HepG2 (cell line): ENCODE results near the gene ACACB. TPM values are rescaled to one million over a fixed set of nuclear protein-coding genes. Genes with fewer than 3 reads are reported as not detected.

Experiments
- BCL3 ChIP-seq: sonication (generic); formaldehyde crosslinking; IDR thresholded peaks from 2 replicates; pipeline ENCODE4 v1.5.1; 2020; ENCODE audit warnings: mild to moderate bottlenecking, missing genetic modification reagents, moderate library complexity
- BORCS8-MEF2B ChIP-seq: sonication (generic); formaldehyde crosslinking; IDR thresholded peaks from 2 replicates; pipeline ENCODE4 v1.8.0; 2022; ENCODE audit warnings: mild to moderate bottlenecking, missing genetic modification reagents
- CBX5 ChIP-seq: sonication (generic); formaldehyde crosslinking; IDR thresholded peaks from 2 replicates; pipeline ENCODE4 v1.4.0; 2020; ENCODE audit warnings: missing genetic modification reagents, borderline replicate concordance
- DR1 ChIP-seq: sonication (generic); formaldehyde crosslinking; IDR thresholded peaks from 2 replicates; pipeline ENCODE4 v1.8.0; 2021; ENCODE audit warnings: mild to moderate bottlenecking, missing genetic modification reagents, inconsistent platforms
- ETV6 ChIP-seq: sonication (generic); formaldehyde crosslinking; conservative IDR thresholded peaks from 2 replicates; pipeline ENCODE4 v1.4.0; 2020; ENCODE audit warnings: missing genetic modification reagents
- HDAC1 ChIP-seq: sonication (generic); formaldehyde crosslinking; IDR thresholded peaks from 2 replicates; pipeline ENCODE4 v1.5.1; 2020; ENCODE audit warnings: mild to moderate bottlenecking, missing genetic modification reagents
- MXI1 ChIP-seq: IDR thresholded peaks from 3 replicates; pipeline ENCODE4 v1.6.1; 2012; ENCODE audit warnings: low read depth, low read length, inconsistent platforms, borderline replicate concordance
- PHB2 ChIP-seq: fragments of 450-650 bp; IDR thresholded peaks from 2 replicates; pipeline ENCODE4 v1.6.1; 2018; ENCODE audit not compliant: partially characterized antibody
- RAD21 ChIP-seq: fragments of 450-650 bp; formaldehyde crosslinking; IDR thresholded peaks from 2 replicates; pipeline ENCODE4 v1.5.0; 2020; ENCODE audit warnings: mild to moderate bottlenecking
- SALL1 ChIP-seq: sonication (generic); formaldehyde crosslinking; IDR thresholded peaks from 2 replicates; pipeline ENCODE4 v1.8.0; 2022; ENCODE audit warnings: mild to moderate bottlenecking, missing genetic modification reagents
- SKI ChIP-seq: fragments of 450-650 bp; IDR thresholded peaks from one replicate; pipeline ENCODE4 v1.6.1; 2018; ENCODE audit warnings: mild to moderate bottlenecking; ENCODE audit not compliant: partially characterized antibody
- SP4 ChIP-seq: sonication (generic); formaldehyde crosslinking; IDR thresholded peaks from 2 replicates; pipeline ENCODE4 v1.8.1; 2023; ENCODE audit warnings: mild to moderate bottlenecking, missing genetic modification reagents
- ZBTB21 ChIP-seq: sonication (generic); formaldehyde crosslinking; IDR thresholded peaks from 2 replicates; pipeline ENCODE4 v1.4.0; 2020; ENCODE audit warnings: missing genetic modification reagents
- ZMYM4 ChIP-seq: sonication (generic); formaldehyde crosslinking; IDR thresholded peaks from 2 replicates; pipeline ENCODE4 v1.8.1; 2023; ENCODE audit warnings: mild to moderate bottlenecking, missing genetic modification reagents
- ZNF160 ChIP-seq: sonication (generic); formaldehyde crosslinking; IDR thresholded peaks from 2 replicates; pipeline ENCODE4 v1.8.0; 2022; ENCODE audit warnings: mild to moderate bottlenecking, inconsistent platforms, missing genetic modification reagents
- ZNF546 ChIP-seq: sonication (generic); formaldehyde crosslinking; conservative IDR thresholded peaks from 2 replicates; pipeline ENCODE4 v1.8.1; 2023; ENCODE audit warnings: mild to moderate bottlenecking, missing genetic modification reagents
- ZNF547 ChIP-seq: sonication (generic); formaldehyde crosslinking; IDR thresholded peaks from 2 replicates; pipeline ENCODE4 v1.5.1; 2020; ENCODE audit warnings: mild to moderate bottlenecking, missing genetic modification reagents
- ZNF564 ChIP-seq: sonication (generic); formaldehyde crosslinking; IDR thresholded peaks from 2 replicates; pipeline ENCODE4 v1.8.1; 2023; ENCODE audit warnings: mild to moderate bottlenecking, missing genetic modification reagents
- polyA plus RNA-seq, 8 experiments: library from polyadenylated mRNA; depleted of rRNA in 3 of 8; stranded (reverse) in 7 of 8; unstranded in 1 of 8; fragments of >200 nt; fragmentation: Illumina TruSeq in 4 of 8; extraction: Trizol in 4 of 8; gene quantifications; 2 replicates each; pipeline versions ENCODE4 v1.2.1 to v1.2.3, GENCODE V29; 2011 to 2016; ENCODE audit warnings: low read depth in 4 of 8, missing spikeins in 1 of 8, mixed read lengths in 1 of 8; ENCODE audit not compliant: insufficient read depth in 1 of 8
- total RNA-seq, 5 experiments: library from RNA; depleted of rRNA; stranded (reverse); fragments of >200 nt; fragmentation: Illumina TruSeq; extraction: Trizol; gene quantifications; 2 replicates each; pipeline ENCODE4 v1.2.3, GENCODE V29; 2016; ENCODE audit warnings: low read depth in 1 of 5
- TF ChIP-seq, protein P1 (sequence below): sonication (generic); formaldehyde crosslinking; IDR thresholded peaks from 2 replicates; pipeline ENCODE4 v1.9.0; 2022; ENCODE audit warnings: missing genetic modification reagents, mild to moderate bottlenecking, borderline replicate concordance
- TF ChIP-seq, protein P2 (sequence below): IDR thresholded peaks from 2 replicates; pipeline ENCODE4 v1.6.1; 2016; ENCODE audit warnings: mild to moderate bottlenecking
- TF ChIP-seq, protein P3 (sequence below): sonication (generic); formaldehyde crosslinking; conservative IDR thresholded peaks from 2 replicates; pipeline ENCODE4 v1.8.0; 2022; ENCODE audit warnings: mild to moderate bottlenecking, moderate library complexity, missing genetic modification reagents
- TF ChIP-seq, protein P4 (sequence below): sonication (generic); formaldehyde crosslinking; IDR thresholded peaks from 2 replicates; pipeline ENCODE4 v1.4.0; 2020; ENCODE audit warnings: mild to moderate bottlenecking, low read depth, missing genetic modification reagents

The ACACB gene
- total and polyA plus RNA-seq, 2 of the 13 experiments (the other 11 are each of a cell fraction or from before 2014, with no cell fraction given): 6.2 to 8.6 TPM

DNA sequence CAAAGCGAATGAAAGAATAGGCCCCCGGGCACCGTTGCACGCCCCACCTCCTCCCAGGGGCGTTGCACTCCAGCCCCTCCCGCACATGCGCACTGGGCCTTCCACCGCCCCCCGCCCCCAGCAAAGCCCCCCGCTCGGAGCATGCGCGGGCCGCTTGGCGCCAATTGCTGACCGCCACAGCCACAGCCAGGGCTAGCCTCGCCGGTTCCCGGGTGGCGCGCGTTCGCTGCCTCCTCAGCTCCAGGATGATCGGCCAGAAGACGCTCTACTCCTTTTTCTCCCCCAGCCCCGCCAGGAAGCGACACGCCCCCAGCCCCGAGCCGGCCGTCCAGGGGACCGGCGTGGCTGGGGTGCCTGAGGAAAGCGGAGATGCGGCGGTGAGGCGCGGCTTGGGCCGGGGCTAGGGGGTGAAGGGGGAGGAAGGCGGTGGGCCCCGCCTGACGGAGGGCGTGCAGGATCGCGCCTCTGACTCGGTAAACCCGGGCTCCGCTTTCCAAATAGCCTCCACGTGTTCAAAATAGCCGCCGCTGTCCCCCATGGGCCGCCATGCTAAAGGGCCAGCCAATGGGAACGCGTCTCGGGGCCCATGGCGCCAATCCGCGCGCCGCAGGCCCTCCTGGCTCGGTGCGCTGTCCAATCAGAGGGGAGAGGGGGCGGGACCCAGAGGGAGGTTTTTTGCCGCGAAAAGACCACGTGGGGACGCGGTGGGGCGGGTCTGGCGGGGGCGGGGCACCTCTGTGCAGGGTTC, 18.8 kb upstream of the ACACB start, which contains the start of gene UNG (continued):
- TF ChIP-seq, protein P1, sequence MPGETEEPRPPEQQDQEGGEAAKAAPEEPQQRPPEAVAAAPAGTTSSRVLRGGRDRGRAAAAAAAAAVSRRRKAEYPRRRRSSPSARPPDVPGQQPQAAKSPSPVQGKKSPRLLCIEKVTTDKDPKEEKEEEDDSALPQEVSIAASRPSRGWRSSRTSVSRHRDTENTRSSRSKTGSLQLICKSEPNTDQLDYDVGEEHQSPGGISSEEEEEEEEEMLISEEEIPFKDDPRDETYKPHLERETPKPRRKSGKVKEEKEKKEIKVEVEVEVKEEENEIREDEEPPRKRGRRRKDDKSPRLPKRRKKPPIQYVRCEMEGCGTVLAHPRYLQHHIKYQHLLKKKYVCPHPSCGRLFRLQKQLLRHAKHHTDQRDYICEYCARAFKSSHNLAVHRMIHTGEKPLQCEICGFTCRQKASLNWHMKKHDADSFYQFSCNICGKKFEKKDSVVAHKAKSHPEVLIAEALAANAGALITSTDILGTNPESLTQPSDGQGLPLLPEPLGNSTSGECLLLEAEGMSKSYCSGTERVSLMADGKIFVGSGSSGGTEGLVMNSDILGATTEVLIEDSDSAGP: peak; percentile 33; the same call in 1 of the 2 replicates
- TF ChIP-seq ZNF547 (CRISPR knock-in tag) (peak; percentile 54; the same call in 1 of the 2 replicates), ZBTB21 (CRISPR knock-in tag) (no peak), ZNF546 (CRISPR knock-in tag) (no peak), SALL1 (CRISPR knock-in tag) (peak; percentile 37; the same call in 1 of the 2 replicates), BCL3 (CRISPR knock-in tag) (peak; percentile 71; the same call in 1 of the 2 replicates), ZNF160 (CRISPR knock-in tag) (0 out of 2 replicates have a peak, but pooled peaks have one; percentile 70), BORCS8-MEF2B (CRISPR knock-in tag) (peak; percentile 98), RAD21 (no peak), SKI (no peak), ETV6 (peak; percentile 62; the same call in 1 of the 2 replicates), MXI1 (peak; percentile 95; the same call in 1 of the 3 replicates), SP4 (peak; percentile 84), ZMYM4 (CRISPR knock-in tag) (peak; percentile 19; the same call in 1 of the 2 replicates), ZNF564 (CRISPR knock-in tag) (0 out of 2 replicates have a peak, but pooled peaks have one; percentile 29), DR1 (CRISPR knock-in tag) (no peak), CBX5 (CRISPR knock-in tag) (no peak), HDAC1 (CRISPR knock-in tag) (peak; percentile 95), PHB2 (no peak)
- TF ChIP-seq, protein P2, sequence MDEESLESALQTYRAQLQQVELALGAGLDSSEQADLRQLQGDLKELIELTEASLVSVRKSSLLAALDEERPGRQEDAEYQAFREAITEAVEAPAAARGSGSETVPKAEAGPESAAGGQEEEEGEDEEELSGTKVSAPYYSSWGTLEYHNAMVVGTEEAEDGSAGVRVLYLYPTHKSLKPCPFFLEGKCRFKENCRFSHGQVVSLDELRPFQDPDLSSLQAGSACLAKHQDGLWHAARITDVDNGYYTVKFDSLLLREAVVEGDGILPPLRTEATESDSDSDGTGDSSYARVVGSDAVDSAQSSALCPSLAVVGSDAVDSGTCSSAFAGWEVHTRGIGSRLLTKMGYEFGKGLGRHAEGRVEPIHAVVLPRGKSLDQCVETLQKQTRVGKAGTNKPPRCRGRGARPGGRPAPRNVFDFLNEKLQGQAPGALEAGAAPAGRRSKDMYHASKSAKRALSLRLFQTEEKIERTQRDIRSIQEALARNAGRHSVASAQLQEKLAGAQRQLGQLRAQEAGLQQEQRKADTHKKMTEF (CRISPR knock-in tag): peak; percentile 47; the same call in 1 of the 2 replicates
- TF ChIP-seq, protein P3, sequence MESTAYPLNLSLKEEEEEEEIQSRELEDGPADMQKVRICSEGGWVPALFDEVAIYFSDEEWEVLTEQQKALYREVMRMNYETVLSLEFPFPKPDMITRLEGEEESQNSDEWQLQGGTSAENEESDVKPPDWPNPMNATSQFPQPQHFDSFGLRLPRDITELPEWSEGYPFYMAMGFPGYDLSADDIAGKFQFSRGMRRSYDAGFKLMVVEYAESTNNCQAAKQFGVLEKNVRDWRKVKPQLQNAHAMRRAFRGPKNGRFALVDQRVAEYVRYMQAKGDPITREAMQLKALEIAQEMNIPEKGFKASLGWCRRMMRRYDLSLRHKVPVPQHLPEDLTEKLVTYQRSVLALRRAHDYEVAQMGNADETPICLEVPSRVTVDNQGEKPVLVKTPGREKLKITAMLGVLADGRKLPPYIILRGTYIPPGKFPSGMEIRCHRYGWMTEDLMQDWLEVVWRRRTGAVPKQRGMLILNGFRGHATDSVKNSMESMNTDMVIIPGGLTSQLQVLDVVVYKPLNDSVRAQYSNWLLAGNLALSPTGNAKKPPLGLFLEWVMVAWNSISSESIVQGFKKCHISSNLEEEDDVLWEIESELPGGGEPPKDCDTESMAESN (CRISPR knock-in tag): peak; percentile 45; the same call in 1 of the 2 replicates
- TF ChIP-seq, protein P4, sequence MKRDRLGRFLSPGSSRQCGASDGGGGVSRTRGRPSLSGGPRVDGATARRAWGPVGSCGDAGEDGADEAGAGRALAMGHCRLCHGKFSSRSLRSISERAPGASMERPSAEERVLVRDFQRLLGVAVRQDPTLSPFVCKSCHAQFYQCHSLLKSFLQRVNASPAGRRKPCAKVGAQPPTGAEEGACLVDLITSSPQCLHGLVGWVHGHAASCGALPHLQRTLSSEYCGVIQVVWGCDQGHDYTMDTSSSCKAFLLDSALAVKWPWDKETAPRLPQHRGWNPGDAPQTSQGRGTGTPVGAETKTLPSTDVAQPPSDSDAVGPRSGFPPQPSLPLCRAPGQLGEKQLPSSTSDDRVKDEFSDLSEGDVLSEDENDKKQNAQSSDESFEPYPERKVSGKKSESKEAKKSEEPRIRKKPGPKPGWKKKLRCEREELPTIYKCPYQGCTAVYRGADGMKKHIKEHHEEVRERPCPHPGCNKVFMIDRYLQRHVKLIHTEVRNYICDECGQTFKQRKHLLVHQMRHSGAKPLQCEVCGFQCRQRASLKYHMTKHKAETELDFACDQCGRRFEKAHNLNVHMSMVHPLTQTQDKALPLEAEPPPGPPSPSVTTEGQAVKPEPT (CRISPR knock-in tag): peak; percentile 25; the same call in 1 of the 2 replicates
